Dermis microvascular lymphatic vessel endothelial cell (primary cell): Measurements from ENCODE around the gene TMEM132D. TPM values are rescaled to one million over a fixed set of nuclear protein-coding genes. Genes with fewer than 3 reads are reported as not detected.

ENCODE experiments used
- DNase-seq, 2 donors: peaks; one replicate each; pipeline versions ENCODE4 v3.0.0 to v3.0.0-alpha.2; 2010; ENCODE audit warnings: low read depth in 2 of 2
- total RNA-seq: library from RNA; depleted of rRNA; stranded (reverse); fragments of >200 nt; gene quantifications from 2 replicates; pipeline ENCODE4 v1.2.1, GENCODE V29; 2014

The TMEM132D gene
- total RNA-seq, 1 donor from 2014 or later: not detected

- no peak for DNase-seq
Observed at GRCh38 chr12:129665414-129665813, 238.4 kb downstream of the TMEM132D start.

GRCh38 chr12:129662234-129662633 lies 241.6 kb downstream of the TMEM132D start:
- DNase-seq: no peak

- no peak for DNase-seq
Observed at GRCh38 chr12:129660946-129661345, 242.9 kb downstream of the TMEM132D start.

GRCh38 chr12:129659961-129660622 lies 243.7 kb downstream of the TMEM132D start:
- no peak for DNase-seq

GRCh38 chr12:129657179-129657578 lies 246.6 kb downstream of the TMEM132D start:
- DNase-seq: no peak

- DNase-seq: no peak
Observed at GRCh38 chr12:129651951-129652350, 251.9 kb downstream of the TMEM132D start.

- DNase-seq: no peak
Observed at GRCh38 chr12:129641926-129642325, 261.9 kb downstream of the TMEM132D start.

- DNase-seq: no peak
Observed at GRCh38 chr12:129635021-129635685, 268.7 kb downstream of the TMEM132D start.

- DNase-seq: no peak
Observed at GRCh38 chr12:129631316-129631715, 272.5 kb downstream of the TMEM132D start.

GRCh38 chr12:129629901-129630300 lies 273.9 kb downstream of the TMEM132D start:
- DNase-seq: no peak

GRCh38 chr12:129622566-129622965 lies 281.3 kb downstream of the TMEM132D start:
- no peak for DNase-seq

GRCh38 chr12:129619271-129619670 lies 284.6 kb downstream of the TMEM132D start:
- no peak for DNase-seq

GRCh38 chr12:129617849-129618248 lies 286.0 kb downstream of the TMEM132D start:
- DNase-seq: no peak

GRCh38 chr12:129615001-129615400 lies 288.8 kb downstream of the TMEM132D start:
- DNase-seq: no peak

GRCh38 chr12:129614221-129614885 lies 289.5 kb downstream of the TMEM132D start:
- DNase-seq: no peak

GRCh38 chr12:129613314-129613713 lies 290.5 kb downstream of the TMEM132D start:
- DNase-seq: no peak

- no peak for DNase-seq
Observed at GRCh38 chr12:129610601-129611120, 293.2 kb downstream of the TMEM132D start.

- DNase-seq: no peak
Observed at GRCh38 chr12:129607756-129608155, 296.1 kb downstream of the TMEM132D start.

GRCh38 chr12:129607301-129607700 lies 296.5 kb downstream of the TMEM132D start:
- DNase-seq: no peak

- no peak for DNase-seq
Observed at GRCh38 chr12:129606239-129606638, 297.6 kb downstream of the TMEM132D start.

- DNase-seq: no peak
Observed at GRCh38 chr12:129605666-129606065, 298.2 kb downstream of the TMEM132D start.

GRCh38 chr12:129604506-129604905 lies 299.3 kb downstream of the TMEM132D start:
- no peak for DNase-seq
